HUES48 (cell line): ENCODE results near the gene AGAP1.

ENCODE experiments used
- H3K27ac ChIP-seq: one replicate; pipeline ENCODE4 v1.7.0; 2013; ENCODE audit warnings: low read depth, low read length, inconsistent platforms
- H3K27me3 ChIP-seq: 2 replicates; pipeline ENCODE4 v1.6.1; 2013; ENCODE audit warnings: mild to moderate bottlenecking, low read length; ENCODE audit not compliant: control insufficient read depth, insufficient read depth
- H3K36me3 ChIP-seq: 2 replicates; pipeline ENCODE4 v1.6.1; 2013; ENCODE audit warnings: low read length; ENCODE audit not compliant: control insufficient read depth, insufficient read depth
- H3K4me1 ChIP-seq: 2 replicates; pipeline ENCODE4 v1.6.1; 2013; ENCODE audit warnings: mild to moderate bottlenecking, low read length; ENCODE audit not compliant: control insufficient read depth, insufficient read depth
- H3K4me3 ChIP-seq: 2 replicates; pipeline ENCODE4 v1.5.1; 2013; ENCODE audit warnings: mild to moderate bottlenecking, low read depth, low read length
- H3K9ac ChIP-seq: 2 replicates; pipeline ENCODE4 v1.6.1; 2013; ENCODE audit warnings: mild to moderate bottlenecking, low read depth, low read length, moderate library complexity
- H3K9me3 ChIP-seq: 2 replicates; pipeline ENCODE4 v1.6.1; 2013; ENCODE audit warnings: low read length; ENCODE audit not compliant: control insufficient read depth, insufficient read depth

AGAP1 gene

DNA sequence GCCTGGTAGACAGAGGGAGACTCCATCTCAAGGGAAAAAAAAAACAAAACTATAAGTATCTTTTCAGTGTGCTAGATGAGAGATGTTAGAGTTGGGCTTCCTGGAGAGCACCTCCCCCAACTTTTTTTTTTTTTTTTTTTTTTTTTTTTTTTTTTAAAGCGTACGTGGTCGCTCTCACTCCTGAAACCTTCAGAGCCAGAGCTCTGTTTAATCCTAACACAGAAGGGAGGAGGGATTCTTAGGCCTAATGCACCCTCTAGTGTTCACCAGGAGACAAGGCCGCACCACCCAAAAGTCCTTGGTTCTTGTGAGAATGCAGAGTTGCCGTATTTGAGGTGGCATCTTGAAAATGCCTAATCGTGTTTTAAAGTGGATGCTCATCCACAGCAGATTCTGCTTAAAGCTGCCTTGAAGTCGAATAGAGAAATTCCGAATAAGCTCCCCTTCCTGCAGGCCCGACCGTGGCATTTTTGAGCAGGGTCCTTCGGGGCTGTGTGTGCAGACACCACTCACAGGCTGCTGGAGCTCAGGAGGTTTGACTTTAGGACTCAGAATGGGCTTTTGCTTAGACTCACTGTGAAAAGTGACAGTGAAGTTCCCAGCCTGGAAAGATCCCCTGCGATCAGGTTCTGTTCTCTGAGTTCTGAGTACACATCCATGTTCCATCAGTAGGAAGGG lies 252.6 kb downstream of the AGAP1 start:
- Histone ChIP-seq H3K36me3 (peaks cover 36% of the 10 kb centered on the region), H3K27me3 (no peaks in the 10 kb centered on the region), H3K9ac (no peak overlapping the region), H3K4me1 (peaks cover 24% of the 10 kb centered on the region), H3K9me3 (no peaks in the 10 kb centered on the region), H3K27ac (no peak overlapping the region), H3K4me3 (no peak overlapping the region)

DNA sequence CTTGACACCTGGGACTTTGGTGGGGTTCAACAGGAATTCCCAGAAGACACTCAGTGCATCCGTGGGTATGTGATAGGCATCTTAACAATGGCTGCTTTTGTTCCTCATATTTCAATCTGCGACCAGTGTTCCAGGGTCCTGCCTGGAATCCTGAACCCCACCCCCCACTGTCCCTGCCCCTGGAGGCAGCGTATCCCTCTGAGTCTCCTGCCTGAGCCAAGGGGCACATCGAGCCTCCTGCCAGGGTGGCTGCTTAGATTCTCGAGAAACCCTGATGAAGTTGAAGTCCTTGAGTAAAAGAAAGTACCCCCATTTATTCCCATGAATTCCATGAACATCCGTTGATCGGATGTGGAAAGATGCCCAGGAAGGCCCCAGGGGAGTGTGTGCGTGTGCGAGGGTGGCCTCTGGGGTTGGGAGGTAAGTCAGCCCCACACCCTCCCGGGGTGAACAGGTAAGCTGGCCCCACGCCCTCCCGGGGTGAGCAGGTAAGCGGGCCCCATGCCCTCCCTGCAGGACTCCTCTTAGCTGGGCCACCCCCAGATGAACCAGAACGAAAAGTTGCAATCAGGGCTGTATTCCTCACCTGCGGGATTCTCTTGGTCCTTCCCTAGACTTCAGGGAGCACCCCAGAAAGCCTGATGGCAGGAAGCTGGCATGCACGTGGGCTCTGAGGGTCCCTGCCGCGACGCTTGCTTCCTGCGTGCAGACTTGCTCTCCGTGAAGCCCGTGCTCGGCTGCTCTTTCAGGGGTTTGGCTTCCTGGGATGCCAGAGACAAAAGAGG lies 253.3 kb downstream of the AGAP1 start:
- Histone ChIP-seq H3K27me3 (no peaks in the 10 kb centered on the region), H3K9ac (no peak overlapping the region), H3K36me3 (peaks cover 35% of the 10 kb centered on the region), H3K4me3 (no peak overlapping the region), H3K9me3 (no peaks in the 10 kb centered on the region), H3K4me1 (peaks cover 24% of the 10 kb centered on the region), H3K27ac (no peak overlapping the region)

DNA sequence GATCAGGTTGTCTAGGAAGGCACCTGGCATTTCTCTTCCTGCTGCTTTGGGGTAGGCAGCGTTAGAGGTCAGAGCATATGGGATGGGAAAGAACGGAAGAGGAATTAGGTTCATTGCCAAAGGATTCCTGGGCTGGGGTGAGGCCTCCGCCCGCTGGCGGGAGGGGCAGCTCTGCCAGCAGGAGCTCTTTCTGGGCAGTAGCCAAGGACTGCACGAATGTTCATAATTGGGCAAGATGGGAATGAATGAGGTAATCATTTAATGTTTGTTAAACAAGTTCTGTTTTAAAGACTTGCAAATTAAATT lies 253.9 kb downstream of the AGAP1 start:
- peaks cover 36% of the 10 kb centered on the region for H3K36me3 ChIP-seq
- H3K4me1 ChIP-seq = peaks cover 24% of the 10 kb centered on the region
- H3K9ac ChIP-seq = no peak overlapping the region
- no peaks in the 10 kb centered on the region for H3K9me3 ChIP-seq
- H3K4me3 ChIP-seq = no peak overlapping the region
- H3K27ac ChIP-seq = no peak overlapping the region
- H3K27me3 ChIP-seq = no peaks in the 10 kb centered on the region

DNA sequence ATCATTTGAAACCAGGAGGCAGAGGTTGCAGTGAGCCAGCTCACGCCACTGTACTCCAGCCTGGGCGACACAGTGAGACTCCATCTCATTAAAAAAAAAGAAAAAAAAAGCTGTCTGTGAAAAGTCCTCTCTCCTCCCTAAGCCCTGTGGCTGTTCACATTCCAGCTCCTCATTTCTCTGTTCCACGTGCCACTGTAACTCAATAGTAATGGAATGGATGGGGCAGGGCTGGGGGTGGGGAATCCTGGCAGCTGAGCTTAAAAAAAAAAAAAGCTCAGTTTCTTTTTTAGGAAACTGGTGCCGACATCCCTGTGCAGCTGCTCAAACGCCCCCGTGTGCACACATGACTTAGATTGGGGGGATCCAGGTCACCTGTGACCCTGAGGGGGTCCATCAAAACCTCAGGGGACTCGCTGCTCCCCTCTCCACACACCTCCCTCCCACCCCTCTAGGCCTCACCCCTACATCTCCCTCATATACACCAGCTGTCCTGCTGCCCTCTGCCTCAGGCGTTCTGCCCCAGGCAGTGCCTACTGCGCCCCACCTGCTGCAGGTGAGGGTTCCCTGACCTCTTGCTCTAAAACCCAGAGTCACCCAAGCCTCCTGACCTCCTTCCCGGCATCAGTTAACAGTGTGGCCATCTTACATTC lies 255.4 kb downstream of the AGAP1 start:
- H3K36me3 ChIP-seq = peaks cover 32% of the 10 kb centered on the region
- no peak overlapping the region for H3K27ac ChIP-seq
- peaks cover 33% of the 10 kb centered on the region for H3K4me1 ChIP-seq
- H3K4me3 ChIP-seq = no peak overlapping the region
- H3K9ac ChIP-seq = no peak overlapping the region
- no peaks in the 10 kb centered on the region for H3K27me3 ChIP-seq
- no peaks in the 10 kb centered on the region for H3K9me3 ChIP-seq

DNA sequence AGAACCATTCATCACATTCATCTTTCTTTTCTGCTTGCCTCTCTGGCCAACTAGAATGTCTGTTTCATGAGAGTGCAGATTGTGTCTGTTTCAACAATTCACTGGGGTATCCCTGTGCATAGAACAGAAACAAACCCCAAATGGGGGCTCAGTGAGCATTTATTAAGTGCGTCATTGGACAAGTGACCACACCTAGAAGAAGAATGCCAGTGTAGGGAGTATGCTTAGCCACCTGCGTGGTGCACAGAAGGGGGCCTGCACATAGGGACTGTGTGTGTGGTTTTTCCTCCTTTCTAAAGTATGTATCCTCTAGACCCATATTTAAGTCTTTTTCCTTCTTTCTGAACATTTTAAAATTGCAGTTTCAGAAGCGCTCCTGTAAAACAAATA lies 255.9 kb downstream of the AGAP1 start:
- peaks cover 38% of the 10 kb centered on the region for H3K4me1 ChIP-seq
- H3K36me3 ChIP-seq = peaks cover 28% of the 10 kb centered on the region

DNA sequence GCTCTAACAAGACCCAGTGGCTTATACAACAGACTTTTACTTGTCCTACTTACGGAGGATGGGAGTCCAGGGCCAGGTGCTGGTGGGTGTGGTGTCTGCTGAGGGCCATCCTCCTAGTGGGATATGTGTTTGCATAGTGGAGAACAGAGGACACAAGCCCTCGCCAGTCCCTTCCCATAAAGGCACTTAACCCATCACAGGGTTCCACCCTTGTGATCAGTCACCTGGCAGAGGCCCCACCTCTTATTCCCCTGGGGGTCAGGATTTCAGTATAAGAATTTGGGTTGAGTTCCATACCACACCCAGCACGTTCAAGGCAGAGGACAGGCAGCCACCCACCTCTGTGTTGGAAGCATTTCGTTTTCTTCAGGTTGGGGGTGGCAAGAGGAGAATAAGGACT lies 259.0 kb downstream of the AGAP1 start:
- H3K4me3 ChIP-seq = no peak overlapping the region
- H3K9me3 ChIP-seq = no peaks in the 10 kb centered on the region
- H3K27ac ChIP-seq = no peak overlapping the region
- no peak overlapping the region for H3K9ac ChIP-seq
- no peaks in the 10 kb centered on the region for H3K27me3 ChIP-seq
- H3K4me1 ChIP-seq = peaks cover 33% of the 10 kb centered on the region
- H3K36me3 ChIP-seq = peaks cover 19% of the 10 kb centered on the region

More for the DNA sequence above, 255.9 kb downstream of the AGAP1 start:
- Histone ChIP-seq H3K27me3 (no peaks in the 10 kb centered on the region), H3K4me3 (no peak overlapping the region), H3K9ac (no peak overlapping the region), H3K9me3 (no peaks in the 10 kb centered on the region), H3K27ac (no peak overlapping the region)

DNA sequence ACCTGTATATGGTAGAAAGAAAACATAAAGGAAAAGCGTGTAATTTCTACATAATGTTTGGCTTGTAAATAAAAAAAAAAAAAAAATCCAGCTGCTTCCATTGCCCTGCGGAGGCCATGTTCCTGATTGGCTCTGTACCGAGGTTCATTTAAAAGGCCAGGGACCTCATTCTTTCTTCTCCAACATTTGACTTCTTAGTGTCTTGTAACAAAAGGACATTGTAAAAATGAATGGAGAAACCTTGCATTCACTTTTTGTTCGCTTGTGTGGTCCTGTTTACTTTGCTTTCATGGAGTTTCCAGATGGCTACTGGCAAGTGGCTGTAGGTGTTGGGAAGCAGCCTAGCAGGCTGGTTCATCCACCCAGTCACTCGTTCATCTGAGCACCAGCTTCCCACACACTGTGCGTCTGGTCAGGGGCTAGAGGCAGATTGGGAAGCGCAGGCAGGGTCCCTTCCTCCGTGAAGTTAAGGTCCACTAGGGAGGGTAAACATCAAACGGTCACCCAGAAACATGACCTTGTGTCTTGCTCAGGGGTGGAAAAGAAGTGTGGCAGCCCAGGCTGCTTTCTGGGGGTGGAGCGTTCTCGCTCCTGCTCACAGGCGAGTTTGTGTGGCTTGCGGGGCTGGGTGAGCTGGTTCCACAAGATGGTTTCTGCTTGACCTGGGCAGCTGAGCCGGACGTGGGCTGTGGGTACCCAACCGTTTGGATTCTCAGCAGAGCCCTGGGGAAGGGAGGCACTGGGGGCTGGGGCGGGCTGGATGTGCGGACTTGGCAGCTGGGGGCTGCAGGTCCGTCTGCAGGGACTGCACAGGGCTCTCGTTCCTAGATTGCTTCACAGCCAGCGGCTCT lies 260.7 kb downstream of the AGAP1 start:
- Histone ChIP-seq H3K4me1 (peaks cover 24% of the 10 kb centered on the region), H3K4me3 (no peak overlapping the region), H3K9me3 (no peaks in the 10 kb centered on the region), H3K36me3 (peaks cover 17% of the 10 kb centered on the region), H3K9ac (no peak overlapping the region), H3K27ac (no peak overlapping the region), H3K27me3 (no peaks in the 10 kb centered on the region)

DNA sequence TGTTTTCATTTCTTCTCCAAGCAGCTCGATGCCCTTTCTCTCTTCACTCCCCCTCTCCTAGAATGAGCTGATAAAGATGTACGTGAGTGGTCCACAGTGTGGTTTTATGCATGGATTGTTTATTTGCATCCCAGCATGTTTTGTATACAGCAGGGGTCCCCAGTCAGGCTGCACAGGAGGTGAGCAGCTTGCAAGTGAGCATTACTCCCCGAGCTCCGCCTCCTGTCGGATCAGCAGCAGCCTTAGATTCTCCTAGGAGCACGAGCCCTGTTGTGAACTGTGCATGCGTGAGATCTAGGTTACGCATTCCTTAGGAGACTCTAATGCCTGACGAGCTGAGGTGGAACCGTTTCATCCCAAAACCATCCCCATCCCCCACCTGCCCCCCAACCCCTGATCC lies 262.6 kb downstream of the AGAP1 start:
- no peak overlapping the region for H3K9ac ChIP-seq
- H3K4me1 ChIP-seq = peaks cover 24% of the 10 kb centered on the region
- H3K9me3 ChIP-seq = no peaks in the 10 kb centered on the region
- peaks cover 4% of the 10 kb centered on the region; the same call in 1 of the 2 replicates for H3K36me3 ChIP-seq
- H3K27me3 ChIP-seq = no peaks in the 10 kb centered on the region
- no peak overlapping the region for H3K4me3 ChIP-seq
- no peak overlapping the region for H3K27ac ChIP-seq

DNA sequence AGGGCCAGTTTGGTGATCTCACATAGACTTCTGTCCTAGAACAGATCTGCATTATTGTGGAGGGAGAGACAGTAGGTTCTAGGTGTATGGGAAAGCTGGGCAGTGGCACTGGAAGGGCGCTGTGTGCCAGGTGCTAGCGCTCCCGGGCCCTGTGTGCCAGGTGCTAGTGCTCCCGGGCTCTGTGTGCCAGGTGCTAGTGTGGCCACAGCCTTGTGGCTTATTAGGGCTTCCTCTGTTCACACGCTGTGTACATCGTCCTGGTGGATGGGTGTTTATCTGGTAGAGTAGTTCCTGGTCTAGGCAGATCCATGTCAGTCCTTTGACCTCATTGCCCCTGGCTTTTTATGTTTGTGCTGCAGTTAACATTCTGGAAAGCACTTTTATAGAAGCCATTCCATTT lies 263.4 kb downstream of the AGAP1 start:
- Histone ChIP-seq H3K9ac (no peak overlapping the region), H3K27ac (no peak overlapping the region), H3K36me3 (peaks cover 2% of the 10 kb centered on the region; the same call in 1 of the 2 replicates), H3K9me3 (no peaks in the 10 kb centered on the region), H3K27me3 (no peaks in the 10 kb centered on the region), H3K4me3 (no peak overlapping the region), H3K4me1 (peaks cover 24% of the 10 kb centered on the region)

DNA sequence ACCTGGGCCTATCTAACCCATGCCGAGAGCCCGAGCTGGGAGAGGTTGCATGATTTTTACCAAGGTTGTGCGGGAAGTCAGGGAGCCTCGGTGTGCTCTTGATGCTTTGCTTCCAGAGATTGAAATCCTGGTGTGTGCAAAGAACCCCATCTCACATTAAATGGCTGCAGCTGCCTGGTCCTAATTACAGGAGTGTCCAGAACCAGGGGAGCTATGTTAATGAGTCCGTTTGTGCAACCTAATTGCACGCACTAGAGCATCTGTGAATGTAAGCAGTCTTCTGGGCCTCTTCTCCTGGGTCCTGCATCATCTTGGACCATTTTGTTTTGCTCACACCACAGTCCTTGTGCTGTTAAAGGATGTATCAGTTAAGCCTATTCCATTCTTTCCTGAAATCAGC lies 263.8 kb downstream of the AGAP1 start:
- Histone ChIP-seq H3K9me3 (no peaks in the 10 kb centered on the region), H3K4me1 (peaks cover 24% of the 10 kb centered on the region), H3K9ac (no peak overlapping the region), H3K27ac (no peak overlapping the region), H3K27me3 (no peaks in the 10 kb centered on the region), H3K36me3 (no peaks in the 10 kb centered on the region), H3K4me3 (no peak overlapping the region)
